KBM-7 (cell line): ENCODE data around the gene DCTPP1.
"Not testable (repeated sequence)": the region's sequence is repeated elsewhere in the genome, so short reads cannot be mapped to it uniquely, and the experiment has no call there.

Experiments used
- DNase-seq: peaks from one replicate; pipeline ENCODE4 v3.0.0-alpha.2; 2015
- in situ Hi-C: fragments of 300-500 bp; cut with MboI; formaldehyde crosslinking; loops from 2 replicates; pipeline ENCODE4 v1.14.3; 2020; ENCODE audit warnings: low sequenced_read_pairs, low pct_unique_long_range_greater_than_20kb, mixed read lengths

Gene DCTPP1

DNA sequence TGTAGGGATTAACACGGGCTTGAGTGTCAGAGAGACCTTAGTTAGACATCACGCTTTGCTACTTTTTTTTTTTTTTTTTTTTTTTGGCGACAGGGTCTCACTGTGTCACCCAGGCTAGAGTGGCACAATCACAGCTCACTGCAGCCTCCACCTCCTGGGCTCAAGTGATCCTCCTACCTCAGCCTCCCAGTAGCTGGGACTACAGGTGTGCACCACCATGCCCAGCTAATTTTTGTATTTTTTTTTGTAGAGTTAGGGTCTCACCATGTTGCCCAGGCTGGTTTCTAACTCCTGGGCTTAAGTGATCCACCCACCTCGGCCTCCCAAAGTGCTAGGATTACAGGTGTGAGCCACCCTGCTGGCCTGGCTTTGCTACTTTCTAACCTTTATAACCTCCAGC, 33.2 kb downstream of the DCTPP1 start:
- DNase-seq, in situ Hi-C loops: not testable (repeated sequence)

- peak; percentile 59 for DNase-seq
- in situ Hi-C loops: no loop called here
Measured at GRCh38 chr16:30395992-30396585, 33.7 kb downstream of the DCTPP1 start.

- peak; percentile 88 for DNase-seq
- in situ Hi-C loops: no loop called here
Measured at GRCh38 chr16:30395155-30395991, 34.5 kb downstream of the DCTPP1 start, which contains the start of gene ZNF48. Gene ZNF48, plus strand, starts transcription at chr16:30395420. Its CDS starts 375 bp downstream, at chr16:30395795.

GRCh38 chr16:30394592-30395154, 35.2 kb downstream of the DCTPP1 start:
- DNase-seq: no peak
- in situ Hi-C loops: no loop called here

DNA sequence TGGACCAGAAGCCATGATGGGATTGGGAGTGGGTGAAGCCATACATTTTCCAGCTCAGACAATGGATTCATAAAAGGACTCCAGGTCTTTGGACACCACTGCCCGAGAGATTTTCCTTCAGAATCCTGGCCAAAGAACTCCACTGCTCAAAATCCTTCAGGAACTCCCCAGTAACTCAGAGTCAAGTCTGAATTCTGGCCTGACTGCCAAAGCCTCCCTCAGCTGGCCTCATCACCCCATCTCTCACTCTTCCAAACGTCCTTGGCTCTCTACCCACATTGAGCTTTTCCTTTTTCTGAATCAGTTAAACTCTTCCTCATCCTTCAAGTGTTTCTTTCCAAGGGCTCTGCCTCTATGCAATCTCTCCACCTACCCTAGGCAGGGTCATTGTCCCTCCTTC, 46.3 kb downstream of the DCTPP1 start:
- in situ Hi-C loops: no loop called here
- DNase-seq: no peak

- peak; percentile 53 for DNase-seq
- in situ Hi-C loops: no loop called here
Measured at GRCh38 chr16:30382111-30382881, 47.5 kb downstream of the DCTPP1 start, which contains the start of gene SEPTIN1. Gene SEPTIN1, minus strand, starts transcription at chr16:30382561. Its CDS starts 19 bp downstream, at chr16:30382542.

DNA sequence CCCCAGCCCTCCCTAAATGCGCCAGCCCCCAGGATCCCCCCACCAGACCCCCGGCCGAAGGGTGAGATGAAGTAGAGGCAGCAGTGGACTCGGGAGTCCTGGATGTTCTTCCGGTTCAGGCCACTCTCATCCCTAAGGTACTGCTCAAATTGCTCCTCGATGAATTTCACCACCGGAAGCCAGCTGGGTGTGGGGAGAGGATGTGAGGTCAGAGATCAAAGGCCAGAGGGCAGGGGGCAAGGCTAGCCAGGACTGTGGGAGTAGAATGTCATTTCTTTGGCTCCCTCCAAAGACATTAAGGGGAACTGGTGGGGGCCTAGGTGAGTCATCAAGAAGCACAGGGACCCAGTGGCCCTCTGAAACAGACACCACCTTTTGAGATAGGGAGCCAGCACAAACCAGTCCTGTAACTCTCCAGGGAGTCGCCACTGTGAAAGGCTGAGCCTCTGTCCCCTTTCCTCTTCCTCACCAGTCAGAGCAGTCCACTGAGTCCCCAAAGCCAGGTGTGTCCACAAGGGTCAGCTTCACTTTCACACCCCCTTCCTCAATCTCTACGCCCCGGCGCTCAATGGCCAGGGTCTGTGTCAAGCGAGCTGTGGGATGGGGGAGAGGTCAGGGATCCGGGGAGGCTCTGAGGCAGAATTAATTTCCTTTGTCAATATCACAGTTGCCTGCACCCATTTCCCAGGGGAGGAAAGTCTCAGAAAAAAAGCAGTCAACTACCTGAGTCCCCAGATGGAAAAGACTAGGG, 48.4 kb downstream of the DCTPP1 start:
- DNase-seq: no peak
- in situ Hi-C loops: no loop called here

DNA sequence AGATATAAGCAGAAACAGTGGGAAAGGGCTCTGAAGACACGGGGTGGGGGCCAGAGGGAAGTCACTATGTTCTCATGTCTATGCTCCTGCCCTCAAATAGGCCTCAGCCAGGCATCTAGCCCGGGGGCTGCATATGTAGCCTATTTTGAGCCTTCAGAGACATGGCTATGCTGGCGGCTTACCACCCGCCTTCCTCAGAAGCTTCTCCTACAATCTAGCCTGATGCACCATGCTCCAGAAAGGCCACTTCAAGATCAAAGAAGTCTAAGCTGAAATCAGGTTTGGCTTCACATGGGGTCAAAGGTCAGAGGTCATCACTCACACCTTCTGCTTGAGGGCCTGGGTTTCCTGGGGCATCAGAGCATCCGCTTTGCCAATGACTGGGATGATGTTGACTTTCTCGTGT, 49.0 kb downstream of the DCTPP1 start:
- in situ Hi-C loops: no loop called here

GRCh38 chr16:30380072-30380802, 49.6 kb downstream of the DCTPP1 start:
- in situ Hi-C loops: no loop called here
- DNase-seq: no peak

More for the DNA sequence above, 49.0 kb downstream of the DCTPP1 start:
- no peak for DNase-seq

DNA sequence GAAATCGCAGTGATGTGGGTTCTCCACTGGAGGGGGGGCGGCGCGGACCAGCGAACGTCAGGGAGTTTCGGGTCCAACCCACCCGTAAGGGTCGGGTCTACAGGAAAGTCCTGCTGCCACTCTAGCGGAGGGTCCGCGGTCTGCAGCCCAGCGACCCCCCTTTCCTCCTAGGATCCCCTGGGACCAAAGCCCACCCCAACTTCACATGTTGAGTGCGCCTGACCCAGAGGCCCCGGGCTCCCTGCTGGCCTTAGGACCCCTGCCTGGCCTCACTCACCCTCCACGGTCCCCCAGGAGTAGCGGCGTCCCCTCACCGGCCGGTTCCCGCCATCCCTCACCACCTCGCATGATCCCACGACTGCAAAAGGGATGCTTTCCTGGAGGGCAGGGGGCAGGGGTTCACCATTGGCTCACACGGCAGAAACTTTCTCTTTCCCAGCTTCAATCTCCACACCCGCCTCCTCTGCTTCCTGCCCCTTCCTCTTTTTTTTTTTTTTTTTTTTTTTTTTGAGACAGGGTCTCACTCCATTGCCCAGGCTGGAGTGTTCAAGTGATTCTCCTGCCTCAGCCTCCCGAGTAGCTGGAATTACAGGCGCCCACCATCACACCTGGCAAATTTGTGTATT, 50.6 kb downstream of the DCTPP1 start:
- in situ Hi-C loops: no loop called here
- DNase-seq: no peak

GRCh38 chr16:30378236-30379157, 51.3 kb downstream of the DCTPP1 start:
- in situ Hi-C loops: no loop called here
- DNase-seq: peak; percentile 98

- in situ Hi-C loops: no loop called here
- DNase-seq: peak; percentile 91
Measured at GRCh38 chr16:30377812-30378235, 52.0 kb downstream of the DCTPP1 start.

- in situ Hi-C loops: no loop called here
- peak; percentile 74 for DNase-seq
Measured at GRCh38 chr16:30377050-30377811, 52.6 kb downstream of the DCTPP1 start.

GRCh38 chr16:30376461-30376902, 53.3 kb downstream of the DCTPP1 start:
- DNase-seq: no peak
- in situ Hi-C loops: no loop called here

DNA sequence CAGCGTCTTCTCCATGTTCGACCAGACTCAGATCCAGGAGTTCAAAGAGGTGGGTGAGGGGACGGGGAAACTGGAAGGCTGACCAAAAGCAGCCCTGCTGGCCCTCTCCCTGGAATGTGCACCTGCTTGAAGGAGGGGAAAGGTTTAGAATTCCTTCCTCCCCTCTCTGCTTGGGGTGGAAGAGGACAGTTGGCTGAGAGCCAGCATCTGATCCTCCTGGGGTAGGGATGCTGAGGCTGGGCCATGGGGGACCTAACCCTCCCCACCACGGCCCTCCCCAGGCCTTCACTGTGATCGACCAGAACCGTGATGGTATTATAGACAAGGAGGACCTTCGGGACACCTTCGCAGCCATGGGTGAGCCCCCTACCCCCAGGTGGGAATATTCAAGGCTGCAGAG, 54.0 kb downstream of the DCTPP1 start:
- in situ Hi-C loops: no loop called here
- no peak for DNase-seq

DNA sequence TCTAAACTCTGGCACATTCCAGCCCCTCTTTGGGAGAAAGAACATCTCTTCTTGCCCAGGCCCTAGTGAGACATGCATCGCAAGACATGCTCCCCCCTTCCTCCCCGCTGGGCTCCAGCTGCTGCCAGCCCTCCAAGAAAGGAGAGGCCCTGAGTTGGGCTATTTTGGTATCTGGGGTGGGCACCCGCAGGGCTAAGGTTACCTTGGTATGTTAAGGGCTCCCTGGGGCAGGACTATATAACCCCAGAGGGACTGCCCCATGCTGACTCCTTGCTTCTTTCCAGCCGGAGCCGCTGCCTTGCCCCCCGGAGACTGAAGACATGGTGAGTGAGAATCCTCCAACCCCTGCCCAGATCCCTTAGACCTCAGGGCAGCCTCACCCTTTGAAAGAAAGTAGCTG, 55.3 kb downstream of the DCTPP1 start, which contains the start of gene MYL11:
Gene MYL11, plus strand, starts transcription at position 265 of the 400 bp plus-strand sequence. Its CDS starts 56 bp downstream, at position 321.
- in situ Hi-C loops: no loop called here
- no peak for DNase-seq
